DMS53 treated with DMSO at 0.1 percent for 48 hours (cell line): ENCODE data around the gene PRR20G.
"Not testable (repeated sequence)": the region's sequence is repeated elsewhere in the genome, so short reads cannot be mapped to it uniquely, and the experiment has no call there.

Source experiments
- DNase-seq: peaks from one replicate; lab custom pipeline; 2025; ENCODE audit not compliant: unreplicated experiment; lab: John Stamatoyannopoulos, UW

Gene PRR20G

DNA sequence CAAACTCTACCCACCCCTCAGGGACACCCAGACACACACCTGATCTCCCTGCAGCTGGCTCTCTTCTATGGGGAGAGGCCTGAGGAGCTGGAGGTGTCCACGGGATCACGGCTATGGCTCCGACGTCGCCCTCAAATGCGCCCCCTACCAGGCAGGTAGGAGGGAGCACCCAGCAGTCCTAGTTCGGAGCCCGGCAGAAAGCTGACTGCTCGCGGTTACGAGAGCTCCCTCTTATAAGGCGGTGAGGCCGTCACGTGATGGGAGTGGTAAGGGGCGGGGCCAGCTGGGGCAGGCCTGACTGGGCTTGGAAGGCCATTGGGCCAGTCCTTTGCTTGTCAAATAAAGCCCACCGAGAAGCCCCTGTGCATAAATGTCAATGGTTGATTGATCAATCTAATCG is at the start of gene PRR20G:
PRR20G (minus strand) TSS at position 207 of the 400 bp plus-strand sequence. CDS start 681 bp downstream, outside the sequence.
- no peak for DNase-seq

GRCh38 chr3:127337001-127337400 is 49.2 kb upstream of the PRR20G start:
- DNase-seq: no peak

GRCh38 chr3:127336101-127336500 is 48.3 kb upstream of the PRR20G start:
- DNase-seq: no peak

- DNase-seq: no peak
Observed at GRCh38 chr3:127330385-127330784, 42.5 kb upstream of the PRR20G start.

GRCh38 chr3:127329631-127330285 is 41.9 kb upstream of the PRR20G start:
- no peak for DNase-seq

- no peak for DNase-seq
Observed at GRCh38 chr3:127328421-127328820, 40.6 kb upstream of the PRR20G start.

DNA sequence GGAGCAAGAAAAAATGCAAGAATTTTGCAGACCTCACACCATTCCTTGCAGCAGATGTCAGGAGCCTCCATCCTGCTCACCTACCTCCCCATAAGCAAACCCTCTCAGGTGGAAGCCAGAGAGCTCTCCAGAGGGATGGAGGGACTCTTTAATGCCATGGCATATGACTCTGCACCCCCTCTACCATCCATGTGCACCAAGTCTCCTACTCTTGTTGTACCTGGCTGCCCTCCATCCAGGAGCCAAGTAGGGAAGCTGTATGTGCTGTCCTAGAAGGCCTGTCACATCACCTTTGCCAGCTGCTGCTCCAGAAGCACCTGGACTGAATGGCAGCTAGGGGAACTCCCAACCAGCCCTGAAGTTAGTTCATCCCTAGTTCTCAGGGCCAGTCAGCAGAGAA is 38.5 kb upstream of the PRR20G start:
- no peak for DNase-seq

- no peak for DNase-seq
Observed at GRCh38 chr3:127325629-127325961, 37.7 kb upstream of the PRR20G start.

- no peak for DNase-seq
Observed at GRCh38 chr3:127324913-127325628, 37.2 kb upstream of the PRR20G start.

GRCh38 chr3:127324076-127324475 is 36.2 kb upstream of the PRR20G start:
- no peak for DNase-seq

DNA sequence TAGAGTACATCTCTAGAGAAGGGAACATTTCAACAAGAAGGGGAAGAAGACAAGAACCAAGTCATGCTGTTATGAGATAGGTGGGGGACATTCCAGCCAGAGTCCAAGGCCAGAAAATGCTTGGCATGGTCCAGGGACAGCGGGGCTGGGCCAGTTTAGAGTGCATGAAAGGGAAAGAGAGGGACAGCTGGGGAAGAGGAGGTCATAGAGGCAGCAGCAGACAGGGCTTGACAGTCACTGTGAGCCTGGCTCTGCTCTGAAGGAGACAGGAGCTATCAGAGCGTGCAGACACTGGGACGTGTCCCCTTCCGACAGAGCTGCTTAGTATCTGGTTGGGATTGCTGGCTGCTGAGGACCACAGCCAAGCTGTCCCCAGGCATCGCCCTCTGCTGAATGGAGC is 35.7 kb upstream of the PRR20G start:
- no peak for DNase-seq

- DNase-seq: no peak
Observed at GRCh38 chr3:127321371-127321770, 33.5 kb upstream of the PRR20G start.

GRCh38 chr3:127320529-127321121 is 32.8 kb upstream of the PRR20G start:
- no peak for DNase-seq

GRCh38 chr3:127316685-127317084 is 28.8 kb upstream of the PRR20G start:
- DNase-seq: no peak

DNA sequence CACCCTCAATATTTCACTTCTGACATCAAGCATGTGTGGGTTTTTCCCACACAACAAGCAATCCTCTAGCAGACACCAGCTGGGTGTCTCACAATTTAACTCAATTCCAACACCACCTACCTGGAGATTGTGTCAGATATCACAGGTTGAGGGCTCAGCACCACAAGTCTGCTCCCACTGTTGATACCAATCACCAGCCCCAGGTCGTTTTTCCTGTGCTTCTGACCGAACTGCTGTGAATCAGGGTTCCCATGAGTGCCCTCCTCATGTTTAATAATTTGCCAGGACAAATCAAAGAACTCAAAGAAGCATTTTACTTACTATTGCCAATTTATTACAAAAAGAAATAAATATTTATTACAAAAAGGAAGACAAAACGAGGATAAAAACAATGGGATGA is 25.0 kb upstream of the PRR20G start:
- DNase-seq: no peak

DNA sequence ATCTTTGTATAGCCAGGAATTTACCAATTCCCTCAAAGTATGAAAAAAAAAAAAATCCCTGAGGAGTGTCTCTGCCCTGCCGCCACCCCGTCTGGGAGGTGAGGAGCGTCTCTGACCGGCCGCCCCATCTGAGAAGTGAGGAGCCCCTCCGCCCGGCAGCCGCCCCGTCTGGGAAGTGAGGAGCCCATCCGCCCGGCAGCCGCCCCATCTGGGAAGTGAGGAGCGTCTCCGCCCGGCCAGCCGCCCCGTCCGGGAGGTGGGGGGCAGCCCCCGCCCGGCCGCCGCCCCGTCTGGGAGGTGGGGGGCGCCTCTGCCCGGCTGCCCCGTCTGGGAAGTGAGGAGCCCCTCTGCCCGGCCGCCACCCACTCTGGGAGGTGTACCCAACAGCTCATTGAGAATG is 21.0 kb upstream of the PRR20G start:
- DNase-seq: not testable (repeated sequence)

DNA sequence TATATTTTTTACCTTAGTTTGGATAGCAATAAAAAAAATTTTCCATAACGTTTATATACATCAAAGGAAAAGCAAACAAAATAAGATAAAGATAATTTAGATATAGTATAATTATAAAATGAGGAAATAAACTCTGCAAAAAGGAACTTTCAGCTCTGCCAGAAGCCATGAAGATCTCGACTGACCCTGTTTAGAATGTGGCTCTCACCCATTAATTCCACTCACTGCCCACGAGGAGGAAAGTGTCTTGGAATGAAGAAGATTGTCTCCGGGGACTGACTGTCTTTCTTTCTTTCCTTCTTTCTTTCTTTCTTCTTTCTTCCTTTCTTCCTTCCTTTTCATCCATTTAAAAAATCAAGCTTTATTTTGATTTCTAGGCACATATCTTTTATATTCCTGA is 20.1 kb upstream of the PRR20G start:
- DNase-seq: no peak

- DNase-seq: no peak
Observed at GRCh38 chr3:127307112-127307835, 19.4 kb upstream of the PRR20G start.

DNA sequence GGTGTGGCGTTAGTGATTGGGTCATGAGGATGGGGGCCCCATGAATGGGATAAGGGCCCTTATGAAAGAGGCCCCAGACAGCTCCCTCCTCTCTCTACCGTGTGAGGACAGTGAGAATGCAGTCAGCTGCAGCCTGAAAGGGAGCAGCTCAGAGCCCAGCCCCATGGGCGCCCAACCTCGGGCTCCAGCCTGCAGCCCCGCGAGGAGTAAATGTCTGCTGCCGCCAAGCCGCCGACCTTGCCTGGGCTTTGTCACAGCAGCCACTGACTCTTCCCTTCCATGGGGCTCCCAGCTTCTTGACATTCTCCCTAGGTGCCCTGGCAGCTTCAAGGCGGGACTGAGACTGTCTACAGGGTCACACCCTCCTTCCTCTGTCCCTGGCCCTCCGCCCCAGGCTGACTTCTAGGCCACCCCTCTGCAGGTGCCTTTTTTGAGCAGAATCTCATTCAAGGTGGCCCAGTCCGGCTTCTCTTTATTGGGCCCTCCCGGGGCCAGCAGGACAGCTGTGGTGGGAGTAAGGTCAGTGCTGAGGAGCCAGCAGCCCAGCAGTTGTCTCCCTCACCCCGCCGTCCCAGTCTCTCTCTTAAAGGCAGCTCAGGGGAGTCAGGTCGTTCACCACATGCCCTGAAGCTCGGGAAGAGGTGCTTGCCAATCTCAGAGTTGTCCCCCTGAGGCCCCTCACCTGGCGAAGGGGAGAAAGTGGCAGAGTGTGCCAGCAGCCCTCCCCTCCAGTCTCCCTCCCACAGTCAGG is 18.7 kb upstream of the PRR20G start:
- no peak for DNase-seq

- no peak for DNase-seq
Observed at GRCh38 chr3:127305499-127306060, 17.7 kb upstream of the PRR20G start.
